ENCODE measurements around the gene LTBP4.
"Not testable (repeated sequence)": the region's sequence is repeated elsewhere in the genome, so short reads cannot be mapped to it uniquely, and the experiment has no call there.

Gene LTBP4

GRCh38 chr19:40623403-40624251, 22.5 kb downstream of the LTBP4 start:
- H3K27ac ChIP-seq: no peak overlapping the region
- no peak for DNase-seq (ENCODE audit: low read depth, low spot score)

DNA sequence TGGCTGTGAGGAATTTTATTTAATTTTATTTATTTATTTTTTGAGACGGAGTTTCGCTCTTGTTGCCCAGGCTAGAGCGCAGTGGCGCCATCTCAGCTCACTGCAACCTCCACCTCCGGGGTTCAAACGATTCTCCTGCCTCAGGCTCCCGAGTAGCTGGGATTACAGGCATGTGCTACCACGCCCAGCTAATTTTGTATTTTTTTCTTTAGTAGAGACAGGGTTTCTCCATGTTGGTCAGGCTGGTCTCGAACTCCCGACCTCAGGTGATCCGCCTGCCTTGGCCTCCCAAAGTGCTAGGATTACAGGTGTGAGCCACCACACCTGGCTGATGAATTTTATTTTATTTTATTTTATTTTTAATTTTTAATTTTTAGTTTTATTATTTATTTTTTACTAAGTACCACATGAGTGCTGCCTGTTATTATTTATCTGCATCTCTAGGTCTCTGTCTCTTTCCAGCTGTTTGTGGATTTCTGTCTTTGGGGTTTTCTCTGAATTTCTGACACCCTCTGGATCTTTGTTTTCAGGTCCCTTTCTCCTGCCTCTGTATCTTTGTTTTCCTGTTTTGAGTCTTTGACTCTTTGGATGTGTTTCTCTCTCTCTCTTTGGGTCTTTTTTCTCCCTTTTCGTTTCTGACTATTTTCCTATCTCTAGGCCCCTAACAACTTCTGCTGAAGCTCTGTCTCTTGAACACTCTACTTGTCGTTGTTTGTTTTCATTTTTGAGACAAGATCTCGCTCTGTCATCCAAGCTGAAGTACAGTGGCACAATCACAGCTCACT, 23.4 kb downstream of the LTBP4 start:
- not testable (repeated sequence) for DNase-seq (ENCODE audit: low read depth, low spot score); H3K27ac ChIP-seq

GRCh38 chr19:40625406-40626120, 24.4 kb downstream of the LTBP4 start:
- DNase-seq (ENCODE audit: low read depth, low spot score): no peak
- H3K27ac ChIP-seq: no peak overlapping the region

- DNase-seq (ENCODE audit: low read depth, low spot score): no peak
Observed at GRCh38 chr19:40626918-40627317, 25.7 kb downstream of the LTBP4 start.

GRCh38 chr19:40627486-40628279, 26.5 kb downstream of the LTBP4 start:
- DNase-seq (ENCODE audit: low read depth, low spot score): no peak
- H3K27ac ChIP-seq: no peak overlapping the region

More at GRCh38 chr19:40626918-40627317, 25.7 kb downstream of the LTBP4 start:
- H3K27ac ChIP-seq: no peak overlapping the region

- no peak for DNase-seq (ENCODE audit: low read depth, low spot score)
- H3K27ac ChIP-seq: no peak overlapping the region
Observed at GRCh38 chr19:40629346-40629745, 28.2 kb downstream of the LTBP4 start.

DNA sequence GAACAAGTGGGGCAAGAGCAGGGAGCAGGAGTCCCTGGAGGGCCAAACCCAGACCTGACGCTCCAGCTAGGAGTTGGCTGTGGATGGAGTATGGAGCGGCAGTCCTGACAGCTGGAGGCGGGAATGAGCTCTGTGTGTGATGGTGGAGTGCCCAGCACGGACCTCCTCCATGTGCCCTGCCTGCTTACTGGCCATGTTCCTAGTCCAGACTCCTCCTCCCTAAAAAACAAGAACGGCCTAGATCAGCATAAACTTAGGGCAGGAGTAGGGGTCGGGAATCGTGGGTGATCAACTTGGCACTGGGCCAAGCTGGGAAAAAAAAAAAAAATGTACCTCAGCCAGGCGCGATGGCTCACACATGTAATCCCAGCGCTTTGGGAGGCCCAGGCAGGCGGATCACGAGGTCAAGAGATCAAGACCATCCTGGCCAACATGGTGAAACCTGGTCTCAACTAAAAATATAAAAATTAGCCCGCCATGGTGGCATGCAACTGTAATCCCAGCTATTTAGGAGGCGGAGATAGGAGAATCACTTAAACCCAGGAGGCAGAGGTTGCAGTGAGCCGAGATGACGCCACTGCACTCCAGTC, 29.5 kb downstream of the LTBP4 start:
- DNase-seq (ENCODE audit: low read depth, low spot score): no peak
- no peak overlapping the region for H3K27ac ChIP-seq

GRCh38 chr19:40632311-40633036, 31.3 kb downstream of the LTBP4 start:
- no peak for DNase-seq (ENCODE audit: low read depth, low spot score)
- no peak overlapping the region for H3K27ac ChIP-seq

- no peak for DNase-seq (ENCODE audit: low read depth, low spot score)
- peak overlapping the region; percentile 13 for H3K27ac ChIP-seq
Observed at GRCh38 chr19:40633207-40633606, 32.0 kb downstream of the LTBP4 start.

- H3K27ac ChIP-seq: no peak overlapping the region
- DNase-seq (ENCODE audit: low read depth, low spot score): no peak
Observed at GRCh38 chr19:40638327-40638726, 37.2 kb downstream of the LTBP4 start.

GRCh38 chr19:40639638-40639982, 38.4 kb downstream of the LTBP4 start:
- DNase-seq (ENCODE audit: low read depth, low spot score): no peak

GRCh38 chr19:40640744-40641143, 39.6 kb downstream of the LTBP4 start:
- DNase-seq (ENCODE audit: low read depth, low spot score): no peak

More at GRCh38 chr19:40639638-40639982, 38.4 kb downstream of the LTBP4 start:
- H3K27ac ChIP-seq: no peak overlapping the region

DNA sequence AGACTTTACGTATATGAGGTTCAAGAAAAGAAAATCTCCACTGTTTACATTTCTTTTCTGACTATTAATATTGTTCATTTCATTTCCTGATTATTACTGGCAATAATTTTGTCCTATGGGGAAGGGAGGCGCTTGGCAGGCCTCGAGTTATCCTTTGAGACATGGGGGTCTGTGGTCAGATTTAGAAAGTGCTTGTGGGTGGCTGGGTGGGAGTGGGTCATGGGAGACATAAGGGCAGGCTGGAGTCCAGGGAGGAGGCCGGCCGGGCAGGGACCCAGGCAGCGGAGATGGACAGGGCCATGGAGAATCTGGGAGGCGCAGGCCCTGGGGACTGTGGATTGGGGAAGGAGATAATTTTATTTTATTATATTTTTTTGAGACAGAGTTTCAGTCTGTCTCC, 40.1 kb downstream of the LTBP4 start:
- no peak for DNase-seq (ENCODE audit: low read depth, low spot score)
- H3K27ac ChIP-seq: no peak overlapping the region

More at GRCh38 chr19:40640744-40641143, 39.6 kb downstream of the LTBP4 start:
- no peak overlapping the region for H3K27ac ChIP-seq

GRCh38 chr19:40642051-40642706, 41.0 kb downstream of the LTBP4 start:
- DNase-seq (ENCODE audit: low read depth, low spot score): no peak
- no peak overlapping the region for H3K27ac ChIP-seq

GRCh38 chr19:40642757-40643305, 41.7 kb downstream of the LTBP4 start:
- DNase-seq (ENCODE audit: low read depth, low spot score): no peak
- no peak overlapping the region for H3K27ac ChIP-seq

DNA sequence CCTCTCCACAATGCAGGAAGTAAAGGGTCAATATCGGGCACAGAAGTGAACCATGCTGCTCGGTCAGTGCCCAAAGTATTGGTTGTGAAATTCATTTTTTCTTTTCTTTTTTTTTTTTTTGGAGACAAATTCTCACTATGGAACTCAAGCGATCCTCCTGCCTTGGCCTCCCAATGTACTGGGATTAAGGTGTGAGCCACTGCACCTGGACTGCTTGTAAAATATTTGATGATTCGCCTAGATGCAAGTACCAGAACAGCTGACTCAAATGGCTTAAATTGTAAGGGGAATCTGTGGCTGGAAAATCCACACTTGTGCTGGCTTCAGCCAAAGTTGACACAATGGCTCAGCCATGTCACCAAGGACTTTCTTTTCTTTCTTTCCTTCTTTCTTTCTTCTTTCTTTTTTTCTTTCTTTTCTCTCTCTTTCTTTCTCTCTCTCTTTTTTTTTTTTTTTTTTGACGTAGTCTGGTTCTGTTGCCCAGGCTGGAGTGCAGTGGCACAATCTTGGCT, 45.6 kb downstream of the LTBP4 start:
- no peak for DNase-seq (ENCODE audit: low read depth, low spot score)
- peak overlapping the region; percentile 53 for H3K27ac ChIP-seq

- DNase-seq (ENCODE audit: low read depth, low spot score): not testable (repeated sequence)
Observed at GRCh38 chr19:40649903-40650675, 48.9 kb downstream of the LTBP4 start.

More at GRCh38 chr19:40649903-40650675, 48.9 kb downstream of the LTBP4 start:
- not testable (repeated sequence) for H3K27ac ChIP-seq

All from epithelial cell of prostate (primary cell).